Keratinocyte (primary cell): Measurements from ENCODE around the gene PLXDC2. TPM values are rescaled to one million over a fixed set of nuclear protein-coding genes. Genes with fewer than 3 reads are reported as not detected.

Source experiments
- DNase-seq: peaks from one replicate; pipeline ENCODE4 v3.0.0-alpha.2; 2011; ENCODE audit warnings: low read depth, missing footprints, low spot score
- FAIRE-seq: peaks from 2 replicates; lab custom pipeline; 2011; peaks lifted over from hg19 to GRCh38; lab: Jason Lieb, UNC
- H2AFZ ChIP-seq: 2 replicates; pipeline ENCODE4 v1.6.0; 2012; ENCODE audit warnings: low read length, control low read depth, inconsistent platforms; ENCODE audit not compliant: control insufficient read depth
- H3K27ac ChIP-seq: 2 replicates; pipeline ENCODE4 v1.5.1; 2011; ENCODE audit warnings: low read length; ENCODE audit not compliant: control insufficient read depth, insufficient read depth
- H3K27me3 ChIP-seq: 3 replicates; pipeline ENCODE4 v1.6.0; 2011; ENCODE audit warnings: low read length; ENCODE audit not compliant: control insufficient read depth, insufficient read depth; ENCODE audit errors: extremely low read depth
- H3K36me3 ChIP-seq, 2 experiments: 2 replicates in 1 of 2; 3 replicates in 1 of 2; pipeline ENCODE4 v1.5.1; 2011; ENCODE audit warnings: low read length in 2 of 2, mild to moderate bottlenecking in 1 of 2; ENCODE audit not compliant: control insufficient read depth in 2 of 2, insufficient read depth in 2 of 2; ENCODE audit errors: extremely low read depth in 1 of 2
- H3K4me1 ChIP-seq: 3 replicates; pipeline ENCODE4 v1.5.1; 2011; ENCODE audit warnings: low read length; ENCODE audit not compliant: control insufficient read depth, insufficient read depth; ENCODE audit errors: extremely low read depth
- H3K4me2 ChIP-seq: 3 replicates; pipeline ENCODE4 v1.6.0; 2011; ENCODE audit warnings: low read depth, low read length; ENCODE audit not compliant: control insufficient read depth, insufficient read depth; ENCODE audit errors: extremely low read depth
- H3K4me3 ChIP-seq, 3 experiments: fragments of 200-600 bp in 1 of 3; sonication (generic) in 1 of 3; 2 replicates in 2 of 3; 3 replicates in 1 of 3; pipeline ENCODE4 v1.5.1; 2011 to 2016; ENCODE audit warnings: low read length in 3 of 3, mild to moderate bottlenecking in 3 of 3, control low read depth in 2 of 3, inconsistent platforms in 1 of 3, low read depth in 1 of 3, mixed read lengths in 1 of 3, mixed run types in 1 of 3, moderate library complexity in 1 of 3; ENCODE audit not compliant: control insufficient read depth in 2 of 3, insufficient read depth in 2 of 3; ENCODE audit errors: extremely low read depth in 1 of 3
- H3K79me2 ChIP-seq: 2 replicates; pipeline ENCODE4 v1.6.0; 2012; ENCODE audit warnings: low read length; ENCODE audit not compliant: control insufficient read depth, insufficient read depth
- H3K9ac ChIP-seq: 3 replicates; pipeline ENCODE4 v1.6.0; 2011; ENCODE audit warnings: low read length; ENCODE audit not compliant: control insufficient read depth, insufficient read depth; ENCODE audit errors: extremely low read depth
- H3K9me1 ChIP-seq: 3 replicates; pipeline ENCODE4 v1.6.0; 2011; ENCODE audit warnings: low read length; ENCODE audit not compliant: control insufficient read depth, insufficient read depth; ENCODE audit errors: extremely low read depth
- H3K9me3 ChIP-seq: 2 replicates; pipeline ENCODE4 v1.5.1; 2012; ENCODE audit warnings: low read depth, low read length; ENCODE audit not compliant: control insufficient read depth
- H4K20me1 ChIP-seq: 3 replicates; pipeline ENCODE4 v1.6.0; 2011; ENCODE audit warnings: low read length; ENCODE audit not compliant: control insufficient read depth, insufficient read depth; ENCODE audit errors: extremely low read depth
- CTCF ChIP-seq, 3 experiments: IDR thresholded peaks in 1 of 3; conservative IDR thresholded peaks in 1 of 3; optimal IDR thresholded peaks in 1 of 3; 2 replicates in 2 of 3; 3 replicates in 1 of 3; pipeline versions ENCODE3 to v1.5.1; 2011; ENCODE audit warnings: low read length in 3 of 3, mild to moderate bottlenecking in 3 of 3, moderate library complexity in 2 of 3, control low read depth in 1 of 3, inconsistent platforms in 1 of 3; ENCODE audit not compliant: insufficient read depth in 2 of 3; ENCODE audit errors: extremely low read depth in 1 of 3
- EZH2 ChIP-seq: IDR thresholded peaks from one replicate; pipeline ENCODE4 v1.6.1; 2012; ENCODE audit warnings: inconsistent platforms, mild to moderate bottlenecking, low read length, moderate library complexity
- dilution Hi-C: fragments of 300-500 bp; cut with MboI; formaldehyde crosslinking; loops from one replicate; pipeline ENCODE4 v1.7.0; 2020; ENCODE audit warnings: low sequenced_read_pairs; ENCODE audit not compliant: extremely low pct_ligation_motif_present
- polyA plus RNA-seq, 5 experiments: library from polyadenylated mRNA; depleted of rRNA in 3 of 5; stranded (reverse) in 3 of 5; stranded (forward) in 1 of 5; unstranded in 1 of 5; fragments of >200 nt; gene quantifications; 1 replicate in 1 of 5; 2 replicates in 3 of 5; 3 replicates in 1 of 5; pipeline versions ENCODE4 v1.2.1 to v1.2.3, GENCODE V29; 2011 to 2012; ENCODE audit warnings: missing spikeins in 2 of 5, low read depth in 1 of 5, low replicate concordance in 1 of 5

PLXDC2 gene
- polyA plus RNA-seq, 1 donor (not counting 4 experiments of a cell fraction or from before 2014, with no cell fraction given) = 12.9 TPM

- no peak for TF ChIP-seq EZH2
- no peak for TF ChIP-seq CTCF (optimal IDR thresholded peaks at IDR 0.05 in 1 of 3, IDR thresholded peaks at IDR 0.05 in 1 of 3, conservative IDR thresholded peaks at IDR 0.05 in 1 of 3; ENCODE audit: extremely low read depth in 1 of 3, insufficient read depth in 2 of 3, low read length in 3 of 3)
- Histone ChIP-seq H3K36me3 (no peaks in the 10 kb centered on the region), H3K4me3 (no peak overlapping the region), H3K9ac (no peak overlapping the region), H2AFZ (no peak overlapping the region), H4K20me1 (no peaks in the 10 kb centered on the region), H3K4me1 (no peaks in the 10 kb centered on the region), H3K27me3 (no peaks in the 10 kb centered on the region), H3K27ac (no peak overlapping the region), H3K9me1 (no peaks in the 10 kb centered on the region), H3K9me3 (no peaks in the 10 kb centered on the region), H3K79me2 (no peaks in the 10 kb centered on the region), H3K4me2 (no peak overlapping the region)
- FAIRE-seq (no peak), DNase-seq (no peak)
- dilution Hi-C loops = no loop called here
Observed at GRCh38 chr10:19889256-19889655, 73.0 kb downstream of the PLXDC2 start.

- Histone ChIP-seq H3K27ac (no peak overlapping the region), H3K4me2 (no peak overlapping the region), H3K4me1 (no peaks in the 10 kb centered on the region), H4K20me1 (no peaks in the 10 kb centered on the region), H3K79me2 (no peaks in the 10 kb centered on the region), H3K9ac (no peak overlapping the region), H3K36me3 (no peaks in the 10 kb centered on the region), H3K4me3 (no peak overlapping the region), H3K9me1 (no peaks in the 10 kb centered on the region), H3K9me3 (no peaks in the 10 kb centered on the region), H2AFZ (no peak overlapping the region), H3K27me3 (no peaks in the 10 kb centered on the region)
- dilution Hi-C loops = no loop called here
- DNase-seq (no peak), FAIRE-seq (no peak)
- TF ChIP-seq EZH2 = no peak
- TF ChIP-seq CTCF (optimal IDR thresholded peaks at IDR 0.05 in 1 of 3, IDR thresholded peaks at IDR 0.05 in 1 of 3, conservative IDR thresholded peaks at IDR 0.05 in 1 of 3; ENCODE audit: extremely low read depth in 1 of 3, insufficient read depth in 2 of 3, low read length in 3 of 3) = no peak
Observed at GRCh38 chr10:19891429-19891828, 75.2 kb downstream of the PLXDC2 start.
